Measurements from ENCODE around the gene XXYLT1. TPM values are rescaled to one million over a fixed set of nuclear protein-coding genes. Genes with fewer than 3 reads are reported as not detected.
A peak's percentile ranks its signal among the peaks of the same experiment; 100 is the strongest.
"Not testable (repeated sequence)": the region's sequence is repeated elsewhere in the genome, so short reads cannot be mapped to it uniquely, and the experiment has no call there.

The XXYLT1 gene
- total RNA-seq, 1 experiment from 2014 or later: 23.4 TPM

DNA sequence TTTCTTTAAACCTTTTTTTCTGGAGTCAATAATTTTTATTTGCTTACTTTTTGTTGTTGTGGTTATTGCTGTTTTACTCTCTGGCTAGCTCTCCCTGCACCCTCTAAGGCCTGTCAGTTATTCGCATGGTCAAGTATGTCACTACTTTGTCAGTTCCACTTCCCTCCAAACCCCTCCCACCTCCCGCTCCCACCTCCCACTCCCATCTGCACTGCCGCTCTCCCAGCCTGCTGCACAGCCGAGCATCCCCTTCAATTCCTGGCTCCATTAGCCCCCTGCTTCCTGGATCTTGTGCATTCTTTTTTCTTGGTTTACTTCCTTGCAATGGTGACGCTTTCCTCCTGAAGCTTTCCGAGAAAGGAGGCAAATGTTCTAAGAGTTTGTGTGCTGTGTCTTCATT lies 218.0 kb downstream of the XXYLT1 start:
- H3K9me3 Mint-ChIP-seq: no peaks in the 10 kb centered on the region
- DNase-seq (ENCODE audit: low spot score) (no peak), ATAC-seq (peak; percentile 63)
- no peaks in the 10 kb centered on the region for H3K27me3 Mint-ChIP-seq (ENCODE audit: low read depth)
- no peaks in the 10 kb centered on the region for H3K36me3 Mint-ChIP-seq
- H3K4me3 Mint-ChIP-seq: no peak overlapping the region
- no peak for TF ChIP-seq NFE2L1 (CRISPR knock-in tag; IDR thresholded peaks at IDR 0.05)
- TF ChIP-seq JAZF1 (CRISPR knock-in tag; IDR thresholded peaks at IDR 0.05): no peak
- TF ChIP-seq, protein P1, sequence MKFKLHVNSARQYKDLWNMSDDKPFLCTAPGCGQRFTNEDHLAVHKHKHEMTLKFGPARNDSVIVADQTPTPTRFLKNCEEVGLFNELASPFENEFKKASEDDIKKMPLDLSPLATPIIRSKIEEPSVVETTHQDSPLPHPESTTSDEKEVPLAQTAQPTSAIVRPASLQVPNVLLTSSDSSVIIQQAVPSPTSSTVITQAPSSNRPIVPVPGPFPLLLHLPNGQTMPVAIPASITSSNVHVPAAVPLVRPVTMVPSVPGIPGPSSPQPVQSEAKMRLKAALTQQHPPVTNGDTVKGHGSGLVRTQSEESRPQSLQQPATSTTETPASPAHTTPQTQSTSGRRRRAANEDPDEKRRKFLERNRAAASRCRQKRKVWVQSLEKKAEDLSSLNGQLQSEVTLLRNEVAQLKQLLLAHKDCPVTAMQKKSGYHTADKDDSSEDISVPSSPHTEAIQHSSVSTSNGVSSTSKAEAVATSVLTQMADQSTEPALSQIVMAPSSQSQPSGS (CRISPR knock-in tag; IDR thresholded peaks at IDR 0.05; ENCODE audit: borderline replicate concordance, low read depth): no peak
- no peak for TF ChIP-seq GABPB1 (CRISPR knock-in tag; IDR thresholded peaks at IDR 0.05)
- no peak for TF ChIP-seq ZNF423 (CRISPR knock-in tag; IDR thresholded peaks at IDR 0.05)
- no peak for TF ChIP-seq NR1H2 (CRISPR knock-in tag; IDR thresholded peaks at IDR 0.05)
- no peak for TF ChIP-seq CBFB (CRISPR knock-in tag; IDR thresholded peaks at IDR 0.05; ENCODE audit: low read depth)
- TF ChIP-seq, protein P2, sequence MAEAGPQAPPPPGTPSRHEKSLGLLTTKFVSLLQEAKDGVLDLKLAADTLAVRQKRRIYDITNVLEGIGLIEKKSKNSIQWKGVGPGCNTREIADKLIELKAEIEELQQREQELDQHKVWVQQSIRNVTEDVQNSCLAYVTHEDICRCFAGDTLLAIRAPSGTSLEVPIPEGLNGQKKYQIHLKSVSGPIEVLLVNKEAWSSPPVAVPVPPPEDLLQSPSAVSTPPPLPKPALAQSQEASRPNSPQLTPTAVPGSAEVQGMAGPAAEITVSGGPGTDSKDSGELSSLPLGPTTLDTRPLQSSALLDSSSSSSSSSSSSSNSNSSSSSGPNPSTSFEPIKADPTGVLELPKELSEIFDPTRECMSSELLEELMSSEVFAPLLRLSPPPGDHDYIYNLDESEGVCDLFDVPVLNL (CRISPR knock-in tag; IDR thresholded peaks at IDR 0.05; ENCODE audit: borderline replicate concordance, low read depth): no peak
- no peak for TF ChIP-seq MXD4 (CRISPR knock-in tag; IDR thresholded peaks at IDR 0.05; ENCODE audit: borderline replicate concordance)
- no peak for TF ChIP-seq FOXJ3 (CRISPR knock-in tag; IDR thresholded peaks at IDR 0.05; ENCODE audit: borderline replicate concordance)
- TF ChIP-seq KAT7 (CRISPR knock-in tag; IDR thresholded peaks at IDR 0.05; ENCODE audit: borderline replicate concordance): no peak
- H3K27ac Mint-ChIP-seq: no peak overlapping the region
- POLR2A ChIA-PET: no interaction called here
- H3K4me1 Mint-ChIP-seq: peaks cover 12% of the 10 kb centered on the region
- CTCF ChIA-PET: no interaction called here

DNA sequence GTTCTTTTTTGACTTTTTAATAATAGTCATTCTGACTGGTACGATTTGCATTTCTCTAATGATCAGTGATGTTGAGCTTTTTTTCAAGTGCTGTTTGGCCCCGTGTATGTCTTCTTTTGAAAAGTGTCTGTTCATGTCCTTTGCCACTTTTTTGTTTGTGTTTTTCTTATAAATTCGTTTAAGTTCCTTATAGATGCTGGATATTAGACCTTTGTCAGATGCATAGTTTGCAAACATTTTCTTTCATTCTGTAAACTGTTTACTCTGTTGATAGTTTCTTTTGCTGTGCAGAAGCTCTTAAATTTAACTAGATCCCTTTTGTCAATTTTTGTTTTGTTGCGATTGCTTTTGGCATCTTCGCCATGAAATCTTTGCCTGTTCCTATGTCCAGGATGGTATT lies 220.7 kb downstream of the XXYLT1 start:
- CTCF ChIA-PET; H3K4me3 Mint-ChIP-seq; POLR2A ChIA-PET; ATAC-seq; H3K27me3 Mint-ChIP-seq (ENCODE audit: low read depth); H3K9me3 Mint-ChIP-seq; H3K27ac Mint-ChIP-seq; DNase-seq (ENCODE audit: low spot score); H3K36me3 Mint-ChIP-seq: not testable (repeated sequence)
- peaks cover 13% of the 10 kb centered on the region for H3K4me1 Mint-ChIP-seq

DNA sequence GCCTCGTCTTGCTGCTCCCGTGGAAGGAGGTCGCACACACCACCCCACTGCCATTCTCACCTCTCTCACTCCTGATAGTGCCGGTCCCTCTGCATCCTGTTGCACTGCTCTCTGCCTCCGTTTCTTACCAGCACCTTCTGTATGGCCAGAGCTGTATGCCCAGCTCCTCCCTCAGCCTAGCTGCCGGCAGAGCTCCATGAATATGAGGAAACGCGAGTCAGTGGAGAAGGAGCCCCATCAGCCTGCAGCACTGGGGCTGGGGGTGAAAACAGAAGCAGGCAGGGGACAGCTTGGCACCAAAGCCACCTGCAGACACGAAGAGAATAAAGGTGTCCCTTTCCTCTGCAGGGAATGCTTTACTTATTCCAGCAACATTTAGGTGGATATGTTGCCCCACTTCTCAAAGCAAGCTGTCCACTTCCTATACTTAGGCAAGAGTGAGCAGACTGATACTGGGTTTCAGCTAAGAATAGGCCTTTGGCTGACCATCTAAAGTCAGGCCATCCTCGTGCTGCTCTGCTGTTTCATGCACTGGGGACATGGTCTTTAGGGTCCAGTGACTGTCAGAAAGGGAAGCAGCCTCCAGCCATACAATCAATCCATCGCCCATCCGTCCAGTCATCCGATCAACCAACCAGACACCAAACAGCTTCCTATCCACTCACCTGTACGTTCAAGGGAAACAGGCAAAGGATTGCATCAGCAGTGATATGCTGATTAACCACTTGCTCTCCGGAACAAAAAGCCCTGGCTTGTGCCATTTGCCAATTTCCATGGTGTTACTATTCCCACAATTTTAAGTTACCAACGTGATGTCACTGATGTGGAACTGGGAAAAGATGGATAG lies 222.7 kb downstream of the XXYLT1 start:
- no peak for DNase-seq (ENCODE audit: low spot score)
- H3K36me3 Mint-ChIP-seq: no peaks in the 10 kb centered on the region
- H3K27ac Mint-ChIP-seq: no peak overlapping the region
- H3K4me3 Mint-ChIP-seq: no peak overlapping the region
- no peaks in the 10 kb centered on the region for H3K9me3 Mint-ChIP-seq
- TF ChIP-seq, protein P3, sequence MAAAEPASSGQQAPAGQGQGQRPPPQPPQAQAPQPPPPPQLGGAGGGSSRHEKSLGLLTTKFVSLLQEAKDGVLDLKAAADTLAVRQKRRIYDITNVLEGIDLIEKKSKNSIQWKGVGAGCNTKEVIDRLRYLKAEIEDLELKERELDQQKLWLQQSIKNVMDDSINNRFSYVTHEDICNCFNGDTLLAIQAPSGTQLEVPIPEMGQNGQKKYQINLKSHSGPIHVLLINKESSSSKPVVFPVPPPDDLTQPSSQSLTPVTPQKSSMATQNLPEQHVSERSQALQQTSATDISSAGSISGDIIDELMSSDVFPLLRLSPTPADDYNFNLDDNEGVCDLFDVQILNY (CRISPR knock-in tag; IDR thresholded peaks at IDR 0.05): no peak
- peak; percentile 90 for TF ChIP-seq ZNF317 (CRISPR knock-in tag; IDR thresholded peaks at IDR 0.05; ENCODE audit: borderline replicate concordance, low read depth)
- H3K27me3 Mint-ChIP-seq (ENCODE audit: low read depth): no peaks in the 10 kb centered on the region; the same call in 1 of the 2 replicates
- peaks cover 11% of the 10 kb centered on the region for H3K4me1 Mint-ChIP-seq
- ChIA-PET CTCF (interaction anchor here (0.8 to 1.9 kb wide), 5 partner anchors 13 to 366 kb away, joined by 3 to 7 read pairs (median 5); no protein-coding TSS in a partner anchor), POLR2A (no interaction called here)
- no peak for ATAC-seq

DNA sequence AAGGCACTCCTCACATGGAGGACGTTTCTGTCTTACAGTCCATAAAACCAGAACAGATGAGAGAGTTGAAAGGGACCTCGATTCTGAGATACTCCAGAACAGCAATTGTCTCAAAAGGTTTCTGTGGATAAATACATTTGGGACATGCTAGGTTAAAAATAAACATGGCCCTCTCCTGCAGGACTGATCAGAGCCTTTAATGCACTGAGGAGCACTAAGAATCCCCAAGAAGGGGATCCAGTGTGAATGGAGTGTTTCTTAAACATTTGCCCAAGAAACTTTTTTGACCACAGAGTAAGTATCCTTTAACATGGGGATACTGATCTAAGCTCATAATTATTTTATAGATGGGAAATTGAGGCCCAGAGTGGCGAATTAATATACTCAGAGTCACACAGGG lies 223.4 kb downstream of the XXYLT1 start:
- no peak for ATAC-seq
- H3K9me3 Mint-ChIP-seq: no peaks in the 10 kb centered on the region
- DNase-seq (ENCODE audit: low spot score): no peak
- H3K4me3 Mint-ChIP-seq: no peak overlapping the region
- no peak overlapping the region for H3K27ac Mint-ChIP-seq
- H3K27me3 Mint-ChIP-seq (ENCODE audit: low read depth): no peaks in the 10 kb centered on the region; the same call in 1 of the 2 replicates
- peaks cover 14% of the 10 kb centered on the region for H3K4me1 Mint-ChIP-seq
- POLR2A ChIA-PET: no interaction called here
- no peaks in the 10 kb centered on the region for H3K36me3 Mint-ChIP-seq
- CTCF ChIA-PET: interaction anchor here (0.6 to 1.9 kb wide), 4 partner anchors 12 to 365 kb away, joined by 4 to 7 read pairs (median 6); no protein-coding TSS in a partner anchor
- TF ChIP-seq NFYB (CRISPR knock-in tag; conservative IDR thresholded peaks at IDR 0.05; ENCODE audit: low read depth): no peak
- TF ChIP-seq, protein P3 (CRISPR knock-in tag; IDR thresholded peaks at IDR 0.05): no peak
- TF ChIP-seq, protein P4, sequence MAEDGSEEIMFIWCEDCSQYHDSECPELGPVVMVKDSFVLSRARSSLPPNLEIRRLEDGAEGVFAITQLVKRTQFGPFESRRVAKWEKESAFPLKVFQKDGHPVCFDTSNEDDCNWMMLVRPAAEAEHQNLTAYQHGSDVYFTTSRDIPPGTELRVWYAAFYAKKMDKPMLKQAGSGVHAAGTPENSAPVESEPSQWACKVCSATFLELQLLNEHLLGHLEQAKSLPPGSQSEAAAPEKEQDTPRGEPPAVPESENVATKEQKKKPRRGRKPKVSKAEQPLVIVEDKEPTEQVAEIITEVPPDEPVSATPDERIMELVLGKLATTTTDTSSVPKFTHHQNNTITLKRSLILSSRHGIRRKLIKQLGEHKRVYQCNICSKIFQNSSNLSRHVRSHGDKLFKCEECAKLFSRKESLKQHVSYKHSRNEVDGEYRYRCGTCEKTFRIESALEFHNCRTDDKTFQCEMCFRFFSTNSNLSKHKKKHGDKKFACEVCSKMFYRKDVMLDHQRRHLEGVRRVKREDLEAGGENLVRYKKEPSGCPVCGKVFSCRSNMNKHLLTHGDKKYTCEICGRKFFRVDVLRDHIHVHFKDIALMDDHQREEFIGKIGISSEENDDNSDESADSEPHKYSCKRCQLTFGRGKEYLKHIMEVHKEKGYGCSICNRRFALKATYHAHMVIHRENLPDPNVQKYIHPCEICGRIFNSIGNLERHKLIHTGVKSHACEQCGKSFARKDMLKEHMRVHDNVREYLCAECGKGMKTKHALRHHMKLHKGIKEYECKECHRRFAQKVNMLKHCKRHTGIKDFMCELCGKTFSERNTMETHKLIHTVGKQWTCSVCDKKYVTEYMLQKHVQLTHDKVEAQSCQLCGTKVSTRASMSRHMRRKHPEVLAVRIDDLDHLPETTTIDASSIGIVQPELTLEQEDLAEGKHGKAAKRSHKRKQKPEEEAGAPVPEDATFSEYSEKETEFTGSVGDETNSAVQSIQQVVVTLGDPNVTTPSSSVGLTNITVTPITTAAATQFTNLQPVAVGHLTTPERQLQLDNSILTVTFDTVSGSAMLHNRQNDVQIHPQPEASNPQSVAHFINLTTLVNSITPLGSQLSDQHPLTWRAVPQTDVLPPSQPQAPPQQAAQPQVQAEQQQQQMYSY (CRISPR knock-in tag; IDR thresholded peaks at IDR 0.05): no peak
- TF ChIP-seq, protein P5, sequence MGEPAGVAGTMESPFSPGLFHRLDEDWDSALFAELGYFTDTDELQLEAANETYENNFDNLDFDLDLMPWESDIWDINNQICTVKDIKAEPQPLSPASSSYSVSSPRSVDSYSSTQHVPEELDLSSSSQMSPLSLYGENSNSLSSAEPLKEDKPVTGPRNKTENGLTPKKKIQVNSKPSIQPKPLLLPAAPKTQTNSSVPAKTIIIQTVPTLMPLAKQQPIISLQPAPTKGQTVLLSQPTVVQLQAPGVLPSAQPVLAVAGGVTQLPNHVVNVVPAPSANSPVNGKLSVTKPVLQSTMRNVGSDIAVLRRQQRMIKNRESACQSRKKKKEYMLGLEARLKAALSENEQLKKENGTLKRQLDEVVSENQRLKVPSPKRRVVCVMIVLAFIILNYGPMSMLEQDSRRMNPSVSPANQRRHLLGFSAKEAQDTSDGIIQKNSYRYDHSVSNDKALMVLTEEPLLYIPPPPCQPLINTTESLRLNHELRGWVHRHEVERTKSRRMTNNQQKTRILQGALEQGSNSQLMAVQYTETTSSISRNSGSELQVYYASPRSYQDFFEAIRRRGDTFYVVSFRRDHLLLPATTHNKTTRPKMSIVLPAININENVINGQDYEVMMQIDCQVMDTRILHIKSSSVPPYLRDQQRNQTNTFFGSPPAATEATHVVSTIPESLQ (CRISPR knock-in tag; IDR thresholded peaks at IDR 0.05): no peak

All from WTC11 (cell line).